OCI-LY3 (cell line): ENCODE results near the gene FLACC1.
A peak's percentile ranks its signal among the peaks of the same experiment; 100 is the strongest.

Experiments
- H2AFZ ChIP-seq: fragments of 200-600, 300-600 bp; shearing (Covaris generic); 2 replicates; pipeline ENCODE4 v1.6.0; 2014; ENCODE audit warnings: antibody characterized with exemption, low read depth, low read length
- H3K27ac ChIP-seq: fragments of 200-600, 300-600 bp; sonication (generic); 2 replicates; pipeline ENCODE4 v1.5.1; 2014; ENCODE audit warnings: mild to moderate bottlenecking, low read length, moderate library complexity, mixed read lengths
- H3K27me3 ChIP-seq: fragments of 200-600, 300-600 bp; sonication (generic); 2 replicates; pipeline ENCODE4 v1.6.1; 2014; ENCODE audit warnings: low read depth, low read length, mixed read lengths
- H3K36me3 ChIP-seq: fragments of 200-600, 300-600 bp; sonication (generic); replicated peaks from 2 replicates; pipeline ENCODE3; 2014; ENCODE audit warnings: low read depth, low read length, mixed read lengths
- H3K4me1 ChIP-seq: fragments of 300-600, 200-600 bp; sonication (generic); 2 replicates; pipeline ENCODE4 v1.6.1; 2014; ENCODE audit warnings: low read length, mixed read lengths
- H3K4me2 ChIP-seq: fragments of 200-600, 300-600 bp; sonication (generic); 2 replicates; pipeline ENCODE4 v1.6.1; 2014; ENCODE audit warnings: low read length, mixed read lengths
- H3K4me3 ChIP-seq: fragments of 300-600, 200-600 bp; sonication (generic); 2 replicates; pipeline ENCODE4 v1.5.1; 2014; ENCODE audit warnings: antibody characterized with exemption, mild to moderate bottlenecking, low read length, moderate library complexity
- H3K79me2 ChIP-seq: fragments of 300-600, 200-600 bp; shearing (Covaris generic); 2 replicates; pipeline ENCODE4 v1.6.1; 2014; ENCODE audit warnings: mild to moderate bottlenecking, low read length, mixed read lengths
- H3K9ac ChIP-seq: fragments of 300-600, 200-600 bp; shearing (Covaris generic); 2 replicates; pipeline ENCODE4 v1.6.0; 2014; ENCODE audit warnings: mild to moderate bottlenecking, low read length, moderate library complexity
- H3K9me3 ChIP-seq: fragments of 200-600, 300-600 bp; shearing (Covaris generic); 2 replicates; pipeline ENCODE4 v1.6.1; 2014; ENCODE audit warnings: low read length, mixed read lengths; ENCODE audit not compliant: insufficient read depth
- H4K20me1 ChIP-seq: fragments of 200-600, 300-600 bp; sonication (generic); 2 replicates; pipeline ENCODE4 v1.6.1; 2016; ENCODE audit warnings: low read length, mixed read lengths; ENCODE audit not compliant: insufficient read depth
- EZH2phosphoT487 ChIP-seq: fragments of 200-600 bp; shearing (Covaris generic); IDR thresholded peaks from 2 replicates; pipeline ENCODE4 v1.6.1; 2018; ENCODE audit warnings: antibody characterized with exemption, mixed run types, low read depth
- TF ChIP-seq, protein P1 (sequence below): fragments of 200-600, 300-600 bp; sonication (generic); IDR thresholded peaks from 2 replicates; pipeline ENCODE4 v1.5.1; 2014; ENCODE audit warnings: antibody characterized with exemption, low read length, low read depth

FLACC1 gene

DNA sequence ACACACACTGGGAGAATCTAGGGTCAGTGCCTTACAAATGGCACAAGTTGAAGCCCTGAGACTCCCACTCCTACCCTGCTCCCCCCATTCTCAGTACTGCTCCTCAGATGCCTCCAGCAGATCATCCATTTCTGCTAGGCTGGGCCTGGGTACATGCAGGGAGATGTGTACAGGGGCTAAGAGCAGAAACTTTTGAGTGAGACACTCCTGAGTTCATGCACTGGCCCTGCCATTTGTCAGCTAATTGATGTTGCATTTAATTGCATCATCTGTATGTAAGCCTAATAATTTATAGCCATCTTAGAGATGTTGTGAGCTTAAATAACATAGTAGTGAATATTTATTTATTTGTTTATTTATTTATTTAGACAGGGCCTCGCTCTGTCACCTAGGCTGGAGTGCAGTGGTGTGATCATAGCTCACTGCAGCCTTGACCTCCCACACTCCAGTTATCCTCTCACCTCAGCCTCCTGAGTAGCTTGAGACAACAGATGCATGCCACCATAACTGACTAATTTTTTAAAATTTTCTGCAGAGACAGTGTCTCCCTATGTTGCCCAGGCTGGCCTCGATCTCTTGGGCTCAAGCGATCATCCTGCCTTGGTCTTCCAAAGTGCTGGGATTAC is 101.6 kb downstream of the FLACC1 start:
- Histone ChIP-seq H3K27me3 (no peaks in the 10 kb centered on the region), H3K9ac (no peak overlapping the region), H3K36me3 (peaks cover 18% of the 10 kb centered on the region), H4K20me1 (no peaks in the 10 kb centered on the region), H3K9me3 (0 out of 2 replicates have a peak, but pooled peaks cover 4% of the 10 kb centered on the region), H3K79me2 (peaks cover 52% of the 10 kb centered on the region), H2AFZ (no peak overlapping the region), H3K27ac (0 out of 2 replicates have a peak overlapping the region, but pooled peaks have one; percentile 97), H3K4me3 (no peak overlapping the region), H3K4me2 (no peak overlapping the region), H3K4me1 (peaks cover 79% of the 10 kb centered on the region)
- no peak for TF ChIP-seq EZH2phosphoT487
- TF ChIP-seq, protein P1, sequence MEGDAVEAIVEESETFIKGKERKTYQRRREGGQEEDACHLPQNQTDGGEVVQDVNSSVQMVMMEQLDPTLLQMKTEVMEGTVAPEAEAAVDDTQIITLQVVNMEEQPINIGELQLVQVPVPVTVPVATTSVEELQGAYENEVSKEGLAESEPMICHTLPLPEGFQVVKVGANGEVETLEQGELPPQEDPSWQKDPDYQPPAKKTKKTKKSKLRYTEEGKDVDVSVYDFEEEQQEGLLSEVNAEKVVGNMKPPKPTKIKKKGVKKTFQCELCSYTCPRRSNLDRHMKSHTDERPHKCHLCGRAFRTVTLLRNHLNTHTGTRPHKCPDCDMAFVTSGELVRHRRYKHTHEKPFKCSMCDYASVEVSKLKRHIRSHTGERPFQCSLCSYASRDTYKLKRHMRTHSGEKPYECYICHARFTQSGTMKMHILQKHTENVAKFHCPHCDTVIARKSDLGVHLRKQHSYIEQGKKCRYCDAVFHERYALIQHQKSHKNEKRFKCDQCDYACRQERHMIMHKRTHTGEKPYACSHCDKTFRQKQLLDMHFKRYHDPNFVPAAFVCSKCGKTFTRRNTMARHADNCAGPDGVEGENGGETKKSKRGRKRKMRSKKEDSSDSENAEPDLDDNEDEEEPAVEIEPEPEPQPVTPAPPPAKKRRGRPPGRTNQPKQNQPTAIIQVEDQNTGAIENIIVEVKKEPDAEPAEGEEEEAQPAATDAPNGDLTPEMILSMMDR, result no peak

DNA sequence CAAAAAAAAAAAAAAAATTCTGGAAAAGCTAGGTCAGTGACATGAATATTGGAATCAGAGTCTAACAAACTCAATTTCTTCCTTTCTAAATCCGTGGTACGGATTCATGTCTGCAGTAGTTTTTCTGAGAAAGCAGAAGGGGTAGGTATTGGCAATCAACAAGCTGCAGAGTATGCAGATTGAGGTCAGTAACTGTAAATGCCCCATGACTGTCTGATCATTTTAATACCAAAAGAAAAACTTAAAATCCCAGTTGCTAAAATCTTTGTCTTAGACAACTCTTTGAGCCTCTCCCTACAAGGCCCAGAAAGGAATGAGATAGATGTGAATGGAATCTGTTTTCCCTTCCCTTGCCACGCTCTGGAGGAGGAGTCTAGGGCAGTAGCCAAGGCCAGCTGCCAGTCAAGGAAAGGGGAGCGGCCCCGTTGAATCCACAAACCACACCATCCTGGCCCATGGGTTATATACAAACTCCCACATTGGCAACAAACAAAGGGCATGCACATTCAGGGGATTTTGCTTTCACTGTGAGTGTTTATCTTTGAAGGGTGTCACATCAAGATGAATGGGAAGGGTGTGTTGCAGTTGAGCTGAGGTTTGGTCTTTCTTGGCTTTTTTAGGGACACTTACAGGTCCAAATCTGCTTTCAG is 102.9 kb downstream of the FLACC1 start:
- H3K9ac ChIP-seq, result no peak overlapping the region
- H3K79me2 ChIP-seq, result peaks cover 43% of the 10 kb centered on the region
- no peak overlapping the region for H3K4me3 ChIP-seq
- H3K27me3 ChIP-seq, result no peaks in the 10 kb centered on the region
- peak overlapping the region; percentile 16; the same call in 1 of the 2 replicates for H3K27ac ChIP-seq
- H3K4me2 ChIP-seq, result no peak overlapping the region
- H3K36me3 ChIP-seq, result peaks cover 28% of the 10 kb centered on the region
- no peak overlapping the region for H2AFZ ChIP-seq
- H3K4me1 ChIP-seq, result peaks cover 79% of the 10 kb centered on the region
- H4K20me1 ChIP-seq, result no peaks in the 10 kb centered on the region
- TF ChIP-seq, protein P1, result no peak
- no peak for TF ChIP-seq EZH2phosphoT487
- H3K9me3 ChIP-seq, result 0 out of 2 replicates have a peak, but pooled peaks cover 4% of the 10 kb centered on the region

DNA sequence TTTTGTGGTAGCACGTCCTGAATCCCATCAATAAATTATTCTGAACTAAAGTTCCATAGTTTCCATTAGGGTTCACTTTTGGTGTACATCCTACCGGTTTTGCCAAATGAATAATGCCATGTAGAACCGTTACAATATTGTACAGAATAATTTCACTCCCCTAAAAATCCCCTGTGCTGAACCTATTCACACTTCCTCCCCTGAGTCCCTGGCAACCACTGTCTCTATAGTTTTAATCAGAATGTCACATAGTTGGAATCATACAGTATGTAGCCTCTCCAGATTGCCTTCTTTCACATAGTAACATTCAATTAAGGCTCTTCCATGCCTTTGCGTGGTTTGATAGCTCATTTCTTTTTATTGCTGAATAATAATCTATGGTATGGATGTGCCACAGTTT is 106.4 kb downstream of the FLACC1 start:
- Histone ChIP-seq H4K20me1 (no peaks in the 10 kb centered on the region), H3K4me3 (0 out of 2 replicates have a peak overlapping the region, but pooled peaks have one; percentile 21), H3K27me3 (no peaks in the 10 kb centered on the region), H3K36me3 (peaks cover 30% of the 10 kb centered on the region), H3K9ac (peak overlapping the region; percentile 15; the same call in 1 of the 2 replicates), H3K27ac (peak overlapping the region; percentile 75), H3K9me3 (0 out of 2 replicates have a peak, but pooled peaks cover 4% of the 10 kb centered on the region), H3K4me1 (peaks cover 71% of the 10 kb centered on the region), H2AFZ (no peak overlapping the region), H3K79me2 (peaks cover 39% of the 10 kb centered on the region), H3K4me2 (peak overlapping the region; percentile 50)
- TF ChIP-seq EZH2phosphoT487, result no peak
- TF ChIP-seq, protein P1, result no peak

DNA sequence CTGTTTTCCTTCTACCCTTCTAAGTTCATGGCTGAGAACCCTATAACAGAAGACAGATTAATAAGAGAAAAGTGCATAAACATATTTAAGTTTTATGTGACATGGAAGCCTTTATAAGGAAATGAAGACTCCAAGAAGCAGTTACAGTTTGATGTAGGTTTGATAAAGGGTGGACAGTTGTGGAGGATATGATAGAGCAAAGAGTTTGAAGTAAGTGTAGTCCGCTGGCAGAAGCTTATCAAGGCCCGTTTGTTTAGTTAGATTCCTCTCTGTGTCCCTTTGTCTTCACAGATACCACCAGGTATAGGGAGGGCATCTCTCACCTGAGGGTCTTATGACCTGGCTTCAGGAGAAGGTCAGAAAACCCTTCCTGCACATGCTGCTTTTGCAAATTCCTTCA is 107.3 kb downstream of the FLACC1 start:
- H3K4me1 ChIP-seq, result peaks cover 80% of the 10 kb centered on the region
- H3K27ac ChIP-seq, result peak overlapping the region; percentile 75
- H3K4me3 ChIP-seq, result no peak overlapping the region
- H3K4me2 ChIP-seq, result no peak overlapping the region
- peaks cover 41% of the 10 kb centered on the region for H3K79me2 ChIP-seq
- 0 out of 2 replicates have a peak, but pooled peaks cover 4% of the 10 kb centered on the region for H3K9me3 ChIP-seq
- no peak overlapping the region for H3K9ac ChIP-seq
- H2AFZ ChIP-seq, result no peak overlapping the region
- TF ChIP-seq, protein P1, result no peak
- no peak for TF ChIP-seq EZH2phosphoT487
- H3K27me3 ChIP-seq, result no peaks in the 10 kb centered on the region
- H4K20me1 ChIP-seq, result no peaks in the 10 kb centered on the region
- peaks cover 30% of the 10 kb centered on the region for H3K36me3 ChIP-seq
